ENCODE measurements around the gene TTYH3.

DNA sequence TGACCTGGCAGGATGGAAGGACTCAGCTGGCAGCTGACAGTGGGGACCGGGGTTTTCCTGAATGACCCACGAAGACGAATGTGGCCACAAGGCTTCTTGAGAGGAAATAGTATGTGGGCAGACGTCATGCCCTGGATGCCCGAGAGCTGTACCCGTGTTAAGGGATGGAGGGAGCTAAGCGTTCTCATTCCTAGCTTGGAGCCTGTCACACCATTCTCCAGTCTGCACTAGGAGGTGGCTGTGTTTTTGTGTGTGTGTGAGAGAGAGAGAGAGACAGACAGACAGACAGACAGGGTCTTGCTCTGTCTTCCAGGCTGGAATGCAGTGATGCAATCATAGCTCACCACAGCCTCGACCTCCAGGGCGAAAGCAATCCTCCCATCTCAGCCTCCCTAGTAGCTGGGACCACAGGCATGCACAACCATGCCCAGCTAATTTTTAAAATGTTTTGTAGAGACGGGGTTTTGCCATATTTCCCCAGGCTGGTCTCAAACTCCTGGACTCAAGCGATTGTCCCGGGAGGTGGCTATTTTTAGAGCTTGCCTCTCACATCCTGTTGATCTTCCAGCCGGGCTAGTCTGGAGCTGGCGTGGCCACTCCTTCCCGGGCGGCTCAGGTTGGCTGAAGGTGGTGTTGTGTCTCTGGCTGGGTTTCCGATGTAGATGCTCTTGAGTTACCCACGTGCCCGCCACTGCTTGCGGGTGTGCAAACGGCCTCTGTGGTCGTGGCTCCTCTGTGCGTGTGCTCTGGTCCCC, 58.3 kb downstream of the TTYH3 start:
- no peak for TF ChIP-seq POLR2A (IDR thresholded peaks at IDR 0.05)
- no peak for TF ChIP-seq CTCF (IDR thresholded peaks at IDR 0.05)

All from thyroid gland (tissue), 4 donors.